ENCODE data around the gene MYL6. TPM values are rescaled to one million over a fixed set of nuclear protein-coding genes. Genes with fewer than 3 reads are reported as not detected.

MYL6 gene
- total RNA-seq, 6 experiments from 2014 or later = 409 to 644 (median 490) TPM

- H3K4me3 ChIP-seq = no peak overlapping the region
- DNase-seq (no peak), ATAC-seq (no peak)
- peaks cover 0 to 68% (median 27%) of the 10 kb centered on the region in 4 donors for H3K4me1 ChIP-seq
- 40% methylated on average over 4 of the region's 4 CpGs for WGBS (ENCODE audit: insufficient coverage, low coverage, low lambda C conversion rate, missing lambda C conversion rate)
- no peaks in the 10 kb centered on the region for H3K9me3 ChIP-seq
- no peaks in the 10 kb centered on the region for H3K27me3 ChIP-seq
- peak overlapping the region in 1 of 3 donors; percentile 82 for H3K27ac ChIP-seq
- intact Hi-C loops (cut with DNase I) = no loop called here
- H3K36me3 ChIP-seq = no peaks in the 10 kb centered on the region
- TF ChIP-seq POLR2A (IDR thresholded peaks at IDR 0.05) = no peak
- TF ChIP-seq, protein P1, sequence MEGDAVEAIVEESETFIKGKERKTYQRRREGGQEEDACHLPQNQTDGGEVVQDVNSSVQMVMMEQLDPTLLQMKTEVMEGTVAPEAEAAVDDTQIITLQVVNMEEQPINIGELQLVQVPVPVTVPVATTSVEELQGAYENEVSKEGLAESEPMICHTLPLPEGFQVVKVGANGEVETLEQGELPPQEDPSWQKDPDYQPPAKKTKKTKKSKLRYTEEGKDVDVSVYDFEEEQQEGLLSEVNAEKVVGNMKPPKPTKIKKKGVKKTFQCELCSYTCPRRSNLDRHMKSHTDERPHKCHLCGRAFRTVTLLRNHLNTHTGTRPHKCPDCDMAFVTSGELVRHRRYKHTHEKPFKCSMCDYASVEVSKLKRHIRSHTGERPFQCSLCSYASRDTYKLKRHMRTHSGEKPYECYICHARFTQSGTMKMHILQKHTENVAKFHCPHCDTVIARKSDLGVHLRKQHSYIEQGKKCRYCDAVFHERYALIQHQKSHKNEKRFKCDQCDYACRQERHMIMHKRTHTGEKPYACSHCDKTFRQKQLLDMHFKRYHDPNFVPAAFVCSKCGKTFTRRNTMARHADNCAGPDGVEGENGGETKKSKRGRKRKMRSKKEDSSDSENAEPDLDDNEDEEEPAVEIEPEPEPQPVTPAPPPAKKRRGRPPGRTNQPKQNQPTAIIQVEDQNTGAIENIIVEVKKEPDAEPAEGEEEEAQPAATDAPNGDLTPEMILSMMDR (IDR thresholded peaks at IDR 0.05) = no peak
Measured at GRCh38 chr12:56124133-56124532, 34.0 kb upstream of the MYL6 start.

GRCh38 chr12:56126732-56127239, 31.4 kb upstream of the MYL6 start:
- WGBS (ENCODE audit: insufficient coverage, low coverage, low lambda C conversion rate, missing lambda C conversion rate) = 14% methylated on average over 3 of the region's 3 CpGs
- TF ChIP-seq, protein P1 (IDR thresholded peaks at IDR 0.05) = no peak
- no peak for TF ChIP-seq POLR2A (IDR thresholded peaks at IDR 0.05)
- Histone ChIP-seq H3K9me3 (no peaks in the 10 kb centered on the region), H3K4me1 (peaks cover 0 to 54% (median 15%) of the 10 kb centered on the region in 4 donors), H3K27me3 (no peaks in the 10 kb centered on the region), H3K36me3 (peaks cover 0 to 13% (median 7%) of the 10 kb centered on the region in 4 donors), H3K4me3 (no peak overlapping the region), H3K27ac (peak overlapping the region; percentile 56 to 77 (median 70))
- ATAC-seq (no peak), DNase-seq (no peak)
- intact Hi-C loops (cut with DNase I) = loop anchor here in 1 of 2 donors (5.0 kb wide), 1 partner anchor 61 kb away; the partner anchor contains the start of gene SMARCC2

DNA sequence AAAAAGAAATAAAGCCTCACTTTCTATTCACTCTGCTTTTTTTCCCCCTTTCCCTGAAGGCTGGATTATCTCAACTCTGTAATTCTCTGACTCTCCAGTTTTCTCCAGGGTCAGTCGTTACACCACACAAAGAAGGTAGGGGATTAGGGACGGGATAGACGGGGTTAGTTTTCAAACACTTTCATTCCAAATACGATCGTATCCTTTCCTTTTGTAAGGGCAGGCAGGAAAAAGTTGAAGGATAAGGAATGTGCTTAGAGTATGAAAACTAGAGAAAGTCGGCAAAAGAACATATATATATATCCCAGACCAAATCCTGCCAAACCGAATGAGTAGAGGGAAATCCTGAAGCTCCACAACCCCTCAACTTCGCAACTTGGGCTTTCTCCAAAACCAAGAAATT, 30.7 kb upstream of the MYL6 start:
- peak overlapping the region in 2 of 3 donors; percentile 15 to 29 for H3K4me3 ChIP-seq
- H3K4me1 ChIP-seq = peaks cover 0 to 47% (median 12%) of the 10 kb centered on the region in 4 donors
- intact Hi-C loops (cut with DNase I) = loop anchor here in 1 of 2 donors (5.0 kb wide), 1 partner anchor 60 kb away; the partner anchor contains the start of gene SMARCC2
- no peaks in the 10 kb centered on the region for H3K27me3 ChIP-seq
- DNase-seq (no peak), ATAC-seq (no peak)
- peaks cover 0 to 20% (median 12%) of the 10 kb centered on the region in 4 donors for H3K36me3 ChIP-seq
- H3K27ac ChIP-seq = peak overlapping the region; percentile 56 to 77 (median 70)
- H3K9me3 ChIP-seq = no peaks in the 10 kb centered on the region
- no peak for TF ChIP-seq POLR2A (IDR thresholded peaks at IDR 0.05)
- TF ChIP-seq, protein P1 (IDR thresholded peaks at IDR 0.05) = no peak
- WGBS (ENCODE audit: insufficient coverage, low coverage, low lambda C conversion rate, missing lambda C conversion rate) = 0% methylated on average over 7 of the region's 8 CpGs

- H3K36me3 ChIP-seq = peaks cover 0 to 26% (median 16%) of the 10 kb centered on the region in 4 donors
Measured at GRCh38 chr12:56127888-56128669, 30.1 kb upstream of the MYL6 start, which contains the start of gene ESYT1. Gene ESYT1 (plus strand): TSS chr12:56128267. CDS start chr12:56128320, 53 bp downstream.

More at GRCh38 chr12:56127888-56128669, 30.1 kb upstream of the MYL6 start, which contains the start of gene ESYT1:
- DNase-seq = peak; percentile 98 to 100 (median 99)
- H3K4me3 ChIP-seq = peak within 1 kb of the TSS; percentile 70 to 95 (median 73)
- intact Hi-C loops (cut with DNase I) = loop anchor here in 1 of 2 donors (5.0 kb wide), 1 partner anchor 59 kb away; the partner anchor contains the start of gene SMARCC2
- TF ChIP-seq, protein P1 (IDR thresholded peaks at IDR 0.05) = peak in 1 of 4 donors; percentile 5
- peak; percentile 98 for TF ChIP-seq POLR2A (IDR thresholded peaks at IDR 0.05)
- H3K27me3 ChIP-seq = no peaks in the 10 kb centered on the region
- WGBS (ENCODE audit: insufficient coverage, low coverage, low lambda C conversion rate, missing lambda C conversion rate) = 1% methylated on average over 22 of the region's 49 CpGs
- H3K4me1 ChIP-seq = peaks cover 0 to 41% (median 11%) of the 10 kb centered on the region in 4 donors
- ATAC-seq = peak; percentile 84 to 95 (median 90)
- peak within 1 kb of the TSS; percentile 78 to 86 (median 85) for H3K27ac ChIP-seq
- H3K9me3 ChIP-seq = no peaks in the 10 kb centered on the region

Data from right lobe of liver (tissue), 6 donors.